GM03348 (cell line): Measurements from ENCODE around the gene GSTM1.
"Not testable (repeated sequence)": the region's sequence is repeated elsewhere in the genome, so short reads cannot be mapped to it uniquely, and the experiment has no call there.

Source experiments
- DNase-seq: peaks from one replicate; pipeline ENCODE4 v3.0.0; 2012; ENCODE audit warnings: low spot score

The GSTM1 gene

GRCh38 chr1:109697861-109698260 is 10.2 kb downstream of the GSTM1 start:
- not testable (repeated sequence) for DNase-seq

GRCh38 chr1:109702940-109703339 is 15.3 kb downstream of the GSTM1 start:
- DNase-seq = not testable (repeated sequence)

- DNase-seq = no peak
These were observed 16.6 kb downstream of the GSTM1 start for GRCh38 chr1:109704173-109704572.

GRCh38 chr1:109705411-109705810 is 17.8 kb downstream of the GSTM1 start:
- DNase-seq = no peak

- not testable (repeated sequence) for DNase-seq
These were observed 21.3 kb downstream of the GSTM1 start for GRCh38 chr1:109708949-109709348.

GRCh38 chr1:109709822-109710221 is 22.2 kb downstream of the GSTM1 start:
- not testable (repeated sequence) for DNase-seq

GRCh38 chr1:109711593-109712320 is 24.1 kb downstream of the GSTM1 start, which contains the start of gene GSTM5:
Gene GSTM5, plus strand, starts transcription at chr1:109712251. Its CDS starts 62 bp downstream, at chr1:109712313.
- not testable (repeated sequence) for DNase-seq

GRCh38 chr1:109712321-109712864 is 24.8 kb downstream of the GSTM1 start:
- no peak for DNase-seq

- DNase-seq = no peak
These were observed 26.0 kb downstream of the GSTM1 start for GRCh38 chr1:109713636-109714035.

GRCh38 chr1:109714661-109715372 is 27.2 kb downstream of the GSTM1 start:
- DNase-seq = no peak

- no peak for DNase-seq
These were observed 28.5 kb downstream of the GSTM1 start for GRCh38 chr1:109716121-109716520.

GRCh38 chr1:109716570-109717090 is 29.0 kb downstream of the GSTM1 start:
- DNase-seq = peak; percentile 33

- DNase-seq = no peak
These were observed 30.1 kb downstream of the GSTM1 start for GRCh38 chr1:109717729-109718128.

- no peak for DNase-seq
These were observed 30.9 kb downstream of the GSTM1 start for GRCh38 chr1:109718495-109718894.

GRCh38 chr1:109719337-109719837 is 31.8 kb downstream of the GSTM1 start:
- DNase-seq = peak; percentile 49

GRCh38 chr1:109721042-109721441 is 33.4 kb downstream of the GSTM1 start:
- DNase-seq = peak; percentile 51

- DNase-seq = no peak
These were observed 34.4 kb downstream of the GSTM1 start for GRCh38 chr1:109721971-109722370.

- peak; percentile 58 for DNase-seq
These were observed 35.5 kb downstream of the GSTM1 start for GRCh38 chr1:109722908-109723691.

GRCh38 chr1:109724933-109725332 is 37.3 kb downstream of the GSTM1 start:
- DNase-seq = no peak

- DNase-seq = no peak
These were observed 37.9 kb downstream of the GSTM1 start for GRCh38 chr1:109725510-109725909.

GRCh38 chr1:109726007-109726406 is 38.4 kb downstream of the GSTM1 start:
- no peak for DNase-seq
